Endothelial cell of hepatic sinusoid (primary cell): ENCODE data around the gene PPP3CA.
"Not testable (repeated sequence)": the region's sequence is repeated elsewhere in the genome, so short reads cannot be mapped to it uniquely, and the experiment has no call there.

ENCODE experiments used
- in situ Hi-C: cut with HindIII; loops from 2 replicates; pipeline ENCODE4 v1.10.0; 2017; ENCODE audit warnings: low sequenced_read_pairs

The PPP3CA gene

GRCh38 chr4:101119141-101119540, 228.2 kb downstream of the PPP3CA start:
- in situ Hi-C loops = no loop called here

- in situ Hi-C loops = no loop called here
Measured at GRCh38 chr4:101118617-101119016, 228.7 kb downstream of the PPP3CA start.

GRCh38 chr4:101115887-101116286, 231.4 kb downstream of the PPP3CA start:
- in situ Hi-C loops = no loop called here

GRCh38 chr4:101114936-101115372, 232.4 kb downstream of the PPP3CA start:
- in situ Hi-C loops = no loop called here

- in situ Hi-C loops = loop anchor here (5.0 kb wide), 1 partner anchor 53 kb away; no protein-coding TSS in a partner anchor
Measured at GRCh38 chr4:101104312-101105052, 242.8 kb downstream of the PPP3CA start.

GRCh38 chr4:101103381-101104142, 243.8 kb downstream of the PPP3CA start:
- in situ Hi-C loops = loop anchor here (5.0 kb wide), 1 partner anchor 54 kb away; no protein-coding TSS in a partner anchor

- in situ Hi-C loops = loop anchor here (5.0 kb wide), 1 partner anchor 55 kb away; no protein-coding TSS in a partner anchor
Measured at GRCh38 chr4:101102114-101102742, 245.1 kb downstream of the PPP3CA start.

GRCh38 chr4:101101072-101101471, 246.3 kb downstream of the PPP3CA start:
- in situ Hi-C loops = loop anchor here (5.0 kb wide), 1 partner anchor 56 kb away; no protein-coding TSS in a partner anchor

- in situ Hi-C loops = no loop called here
Measured at GRCh38 chr4:101098666-101099400, 248.5 kb downstream of the PPP3CA start.

GRCh38 chr4:101092609-101093008, 254.7 kb downstream of the PPP3CA start:
- in situ Hi-C loops = not testable (repeated sequence)

GRCh38 chr4:101089168-101089567, 258.2 kb downstream of the PPP3CA start:
- in situ Hi-C loops = no loop called here

GRCh38 chr4:101086801-101087586, 260.3 kb downstream of the PPP3CA start:
- in situ Hi-C loops = no loop called here

GRCh38 chr4:101083131-101083530, 264.2 kb downstream of the PPP3CA start:
- in situ Hi-C loops = no loop called here

- in situ Hi-C loops = no loop called here
Measured at GRCh38 chr4:101081695-101082369, 265.5 kb downstream of the PPP3CA start.

- in situ Hi-C loops = no loop called here
Measured at GRCh38 chr4:101081166-101081565, 266.2 kb downstream of the PPP3CA start.

GRCh38 chr4:101078950-101079349, 268.4 kb downstream of the PPP3CA start:
- in situ Hi-C loops = no loop called here

GRCh38 chr4:101076032-101076431, 271.3 kb downstream of the PPP3CA start:
- in situ Hi-C loops = no loop called here

GRCh38 chr4:101075536-101075935, 271.8 kb downstream of the PPP3CA start:
- in situ Hi-C loops = no loop called here

GRCh38 chr4:101074326-101074725, 273.0 kb downstream of the PPP3CA start:
- in situ Hi-C loops = no loop called here
